ENCODE measurements around the gene GRK5. TPM values are rescaled to one million over a fixed set of nuclear protein-coding genes. Genes with fewer than 3 reads are reported as not detected.

Gene GRK5
- total RNA-seq, 2 donors from 2014 or later = 9.1 to 11.9 TPM

GRCh38 chr10:119397416-119397815, 190.0 kb downstream of the GRK5 start:
- Histone ChIP-seq H3K27ac (ENCODE audit: low read depth, low read length) (no peak overlapping the region), H3K9me3 (ENCODE audit: control insufficient read depth, low read length) (no peaks in the 10 kb centered on the region), H3K36me3 (ENCODE audit: control insufficient read depth, insufficient read depth, low read length) (no peaks in the 10 kb centered on the region), H3K4me3 (ENCODE audit: low read length) (no peak overlapping the region), H3K27me3 (ENCODE audit: control insufficient read depth, insufficient read depth, low read length, poor library complexity, severe bottlenecking) (no peaks in the 10 kb centered on the region), H3K4me1 (ENCODE audit: control insufficient read depth, insufficient read depth, low read length) (peaks cover 4% of the 10 kb centered on the region), H3K9ac (ENCODE audit: extremely low read depth, low read length, poor library complexity, severe bottlenecking) (no peak overlapping the region)
- WGBS, 2 experiments (ENCODE audit: insufficient coverage in 1 of 2, insufficient read length in 1 of 2) = 87 to 95% methylated on average over 3 to 6 of the region's 6 CpGs
- Mint-ChIP-seq H3K9me3 (no peaks in the 10 kb centered on the region), H3K4me3 (no peak overlapping the region), H3K27me3 (ENCODE audit: insufficient read depth) (no peaks in the 10 kb centered on the region), H3K27ac (no peak overlapping the region), H3K36me3 (ENCODE audit: low read depth) (no peaks in the 10 kb centered on the region), H3K4me1 (peaks cover 11% of the 10 kb centered on the region)
- DNase-seq = no peak
- no peak for TF ChIP-seq CTCF (conservative IDR thresholded peaks at IDR 0.05)

- H3K27ac Mint-ChIP-seq = no peak overlapping the region
Observed at GRCh38 chr10:119398996-119399395, 191.6 kb downstream of the GRK5 start.

GRCh38 chr10:119399466-119399865, 192.1 kb downstream of the GRK5 start:
- Mint-ChIP-seq H3K27ac (no peak overlapping the region), H3K4me3 (no peak overlapping the region), H3K4me1 (no peaks in the 10 kb centered on the region)

More at GRCh38 chr10:119398996-119399395, 191.6 kb downstream of the GRK5 start:
- no peak for DNase-seq
- Histone ChIP-seq H3K27me3 (ENCODE audit: control insufficient read depth, insufficient read depth, low read length, poor library complexity, severe bottlenecking) (no peaks in the 10 kb centered on the region), H3K4me3 (ENCODE audit: low read length) (no peak overlapping the region), H3K36me3 (ENCODE audit: control insufficient read depth, insufficient read depth, low read length) (no peaks in the 10 kb centered on the region), H3K9me3 (ENCODE audit: control insufficient read depth, low read length) (no peaks in the 10 kb centered on the region), H3K27ac (ENCODE audit: low read depth, low read length) (no peak overlapping the region), H3K4me1 (ENCODE audit: control insufficient read depth, insufficient read depth, low read length) (no peaks in the 10 kb centered on the region), H3K9ac (ENCODE audit: extremely low read depth, low read length, poor library complexity, severe bottlenecking) (no peak overlapping the region)
- no peaks in the 10 kb centered on the region for H3K27me3 Mint-ChIP-seq (ENCODE audit: insufficient read depth)
- TF ChIP-seq CTCF (conservative IDR thresholded peaks at IDR 0.05) = no peak
- 89 to 100% methylated on average over 1 to 5 of the region's 5 CpGs for WGBS, 2 experiments (ENCODE audit: insufficient coverage in 1 of 2, insufficient read length in 1 of 2)
- no peak overlapping the region for H3K4me3 Mint-ChIP-seq
- no peaks in the 10 kb centered on the region for H3K9me3 Mint-ChIP-seq
- no peaks in the 10 kb centered on the region for H3K36me3 Mint-ChIP-seq (ENCODE audit: low read depth)
- H3K4me1 Mint-ChIP-seq = no peaks in the 10 kb centered on the region

More at GRCh38 chr10:119399466-119399865, 192.1 kb downstream of the GRK5 start:
- Histone ChIP-seq H3K4me1 (ENCODE audit: control insufficient read depth, insufficient read depth, low read length) (no peaks in the 10 kb centered on the region), H3K36me3 (ENCODE audit: control insufficient read depth, insufficient read depth, low read length) (no peaks in the 10 kb centered on the region), H3K27ac (ENCODE audit: low read depth, low read length) (no peak overlapping the region), H3K4me3 (ENCODE audit: low read length) (no peak overlapping the region), H3K27me3 (ENCODE audit: control insufficient read depth, insufficient read depth, low read length, poor library complexity, severe bottlenecking) (no peaks in the 10 kb centered on the region), H3K9me3 (ENCODE audit: control insufficient read depth, low read length) (no peaks in the 10 kb centered on the region), H3K9ac (ENCODE audit: extremely low read depth, low read length, poor library complexity, severe bottlenecking) (no peak overlapping the region)
- 84% methylated on average over 3 of the region's 3 CpGs for WGBS, 2 experiments (ENCODE audit: insufficient coverage in 1 of 2, insufficient read length in 1 of 2)
- no peaks in the 10 kb centered on the region for H3K27me3 Mint-ChIP-seq (ENCODE audit: insufficient read depth)
- H3K36me3 Mint-ChIP-seq (ENCODE audit: low read depth) = no peaks in the 10 kb centered on the region
- TF ChIP-seq CTCF (conservative IDR thresholded peaks at IDR 0.05) = no peak
- DNase-seq = no peak
- no peaks in the 10 kb centered on the region for H3K9me3 Mint-ChIP-seq

Data from endodermal cell (in vitro differentiated cells).